Measurements from ENCODE around the gene SAMD5. TPM values are rescaled to one million over a fixed set of nuclear protein-coding genes. Genes with fewer than 3 reads are reported as not detected.

The SAMD5 gene
- total RNA-seq, 1 experiment from 2014 or later, result 6.1 TPM

DNA sequence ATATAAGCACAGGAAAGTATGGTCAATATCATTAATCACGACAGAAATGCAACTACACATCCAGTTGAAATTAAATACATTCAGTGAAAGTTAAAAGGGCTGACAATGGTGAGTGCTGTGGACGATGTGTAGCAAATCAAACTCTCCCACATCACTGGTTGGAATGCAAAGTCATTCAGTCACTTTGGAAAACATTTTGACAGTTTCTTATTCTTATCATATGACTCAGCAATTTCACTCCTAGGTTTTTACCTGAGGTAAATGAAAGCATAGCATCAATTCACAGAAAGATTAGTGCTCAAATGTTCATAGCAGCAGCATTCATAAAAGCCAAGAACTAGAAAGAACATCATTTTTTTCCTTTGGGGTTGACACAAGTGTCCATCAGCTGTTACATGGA lies 28.6 kb upstream of the SAMD5 start:
- no peaks in the 10 kb centered on the region for H3K36me3 ChIP-seq (ENCODE audit: insufficient read depth, low read length, poor library complexity, severe bottlenecking)
- intact Hi-C loops (cut with micrococcal nuclease; ENCODE audit: unreplicated experiment), result no loop called here
- TF ChIP-seq, protein P1, sequence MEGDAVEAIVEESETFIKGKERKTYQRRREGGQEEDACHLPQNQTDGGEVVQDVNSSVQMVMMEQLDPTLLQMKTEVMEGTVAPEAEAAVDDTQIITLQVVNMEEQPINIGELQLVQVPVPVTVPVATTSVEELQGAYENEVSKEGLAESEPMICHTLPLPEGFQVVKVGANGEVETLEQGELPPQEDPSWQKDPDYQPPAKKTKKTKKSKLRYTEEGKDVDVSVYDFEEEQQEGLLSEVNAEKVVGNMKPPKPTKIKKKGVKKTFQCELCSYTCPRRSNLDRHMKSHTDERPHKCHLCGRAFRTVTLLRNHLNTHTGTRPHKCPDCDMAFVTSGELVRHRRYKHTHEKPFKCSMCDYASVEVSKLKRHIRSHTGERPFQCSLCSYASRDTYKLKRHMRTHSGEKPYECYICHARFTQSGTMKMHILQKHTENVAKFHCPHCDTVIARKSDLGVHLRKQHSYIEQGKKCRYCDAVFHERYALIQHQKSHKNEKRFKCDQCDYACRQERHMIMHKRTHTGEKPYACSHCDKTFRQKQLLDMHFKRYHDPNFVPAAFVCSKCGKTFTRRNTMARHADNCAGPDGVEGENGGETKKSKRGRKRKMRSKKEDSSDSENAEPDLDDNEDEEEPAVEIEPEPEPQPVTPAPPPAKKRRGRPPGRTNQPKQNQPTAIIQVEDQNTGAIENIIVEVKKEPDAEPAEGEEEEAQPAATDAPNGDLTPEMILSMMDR (conservative IDR thresholded peaks at IDR 0.05; ENCODE audit: low read depth, low read length), result no peak
- no peak for TF ChIP-seq EZH2 (IDR thresholded peaks at IDR 0.05; ENCODE audit: borderline replicate concordance, low read depth, low read length, poor library complexity, severe bottlenecking)
- DNase-seq (ENCODE audit: low spot score), result no peak
- CTCF ChIA-PET, result no interaction called here
- no peak overlapping the region for H3K4me3 ChIP-seq (ENCODE audit: low read depth, low read length, poor library complexity, severe bottlenecking)
- H3K27me3 ChIP-seq (replicated peaks; ENCODE audit: insufficient read depth, low read depth, low read length, poor library complexity), result no peaks in the 10 kb centered on the region
- BruUV-seq (replicated peaks), result no TSS peak
- H3K4me1 ChIP-seq (ENCODE audit: insufficient read depth, low read length, poor library complexity, severe bottlenecking), result no peaks in the 10 kb centered on the region
- H3K27ac ChIP-seq (ENCODE audit: low read depth, low read length, poor library complexity, severe bottlenecking), result no peak overlapping the region
- no peaks in the 10 kb centered on the region for H3K9me3 ChIP-seq (ENCODE audit: low read depth, low read length, poor library complexity, severe bottlenecking)
- POLR2A ChIA-PET (ENCODE audit: low non-redundant PET), result no interaction called here

DNA sequence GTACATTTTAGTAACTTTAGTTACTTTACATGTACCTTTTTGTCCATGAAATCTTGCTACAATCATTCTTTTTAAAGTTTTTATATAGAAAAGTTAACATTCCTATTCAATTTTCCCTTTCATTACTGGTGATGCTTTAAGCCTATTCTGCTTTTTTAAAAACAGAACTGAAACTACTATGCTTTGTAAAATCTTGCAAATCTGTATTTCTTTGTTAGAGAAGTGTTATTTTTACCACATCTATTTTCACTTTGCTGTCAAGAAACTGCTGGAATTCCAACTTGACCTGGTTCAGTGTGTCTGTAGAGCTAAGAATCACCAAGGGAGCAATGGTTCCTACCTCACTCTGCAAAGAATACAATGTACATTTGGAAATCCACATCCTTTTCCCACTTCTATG lies 21.8 kb upstream of the SAMD5 start:
- H3K9me3 ChIP-seq (ENCODE audit: low read depth, low read length, poor library complexity, severe bottlenecking), result no peaks in the 10 kb centered on the region
- H3K36me3 ChIP-seq (ENCODE audit: insufficient read depth, low read length, poor library complexity, severe bottlenecking), result no peaks in the 10 kb centered on the region
- TF ChIP-seq, protein P1 (conservative IDR thresholded peaks at IDR 0.05; ENCODE audit: low read depth, low read length), result no peak
- TF ChIP-seq EZH2 (IDR thresholded peaks at IDR 0.05; ENCODE audit: borderline replicate concordance, low read depth, low read length, poor library complexity, severe bottlenecking), result no peak
- CTCF ChIA-PET, result no interaction called here
- intact Hi-C loops (cut with micrococcal nuclease; ENCODE audit: unreplicated experiment), result no loop called here
- no peak for DNase-seq (ENCODE audit: low spot score)
- BruUV-seq (replicated peaks), result no TSS peak
- POLR2A ChIA-PET (ENCODE audit: low non-redundant PET), result no interaction called here
- no peaks in the 10 kb centered on the region for H3K4me1 ChIP-seq (ENCODE audit: insufficient read depth, low read length, poor library complexity, severe bottlenecking)
- H3K27ac ChIP-seq (ENCODE audit: low read depth, low read length, poor library complexity, severe bottlenecking), result no peak overlapping the region
- no peaks in the 10 kb centered on the region for H3K27me3 ChIP-seq (replicated peaks; ENCODE audit: insufficient read depth, low read depth, low read length, poor library complexity)
- no peak overlapping the region for H3K4me3 ChIP-seq (ENCODE audit: low read depth, low read length, poor library complexity, severe bottlenecking)

DNA sequence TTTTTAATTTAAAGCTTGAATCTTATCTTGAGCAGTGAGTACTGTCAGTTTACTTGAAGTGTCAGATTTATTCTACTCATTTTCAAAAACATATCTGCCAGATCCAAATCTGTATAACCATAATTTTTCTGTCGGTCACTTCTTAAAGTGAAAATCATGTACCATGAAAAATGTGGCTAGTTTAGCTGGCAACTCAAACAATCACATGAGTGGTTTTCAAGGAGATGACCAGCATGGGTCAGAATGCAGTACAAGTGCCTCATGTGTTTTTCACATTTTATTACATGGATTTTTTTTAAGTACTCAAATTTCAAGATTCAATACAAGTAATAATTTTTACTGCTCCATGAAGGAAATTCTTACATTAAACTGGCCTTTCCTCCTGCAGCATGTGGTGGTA lies 11.0 kb upstream of the SAMD5 start:
- Histone ChIP-seq H3K36me3 (ENCODE audit: insufficient read depth, low read length, poor library complexity, severe bottlenecking) (no peaks in the 10 kb centered on the region), H3K4me3 (ENCODE audit: low read depth, low read length, poor library complexity, severe bottlenecking) (no peak overlapping the region), H3K4me1 (ENCODE audit: insufficient read depth, low read length, poor library complexity, severe bottlenecking) (no peaks in the 10 kb centered on the region), H3K27me3 (replicated peaks; ENCODE audit: insufficient read depth, low read depth, low read length, poor library complexity) (no peaks in the 10 kb centered on the region), H3K27ac (ENCODE audit: low read depth, low read length, poor library complexity, severe bottlenecking) (no peak overlapping the region), H3K9me3 (ENCODE audit: low read depth, low read length, poor library complexity, severe bottlenecking) (peaks cover 11% of the 10 kb centered on the region)
- ChIA-PET POLR2A (ENCODE audit: low non-redundant PET) (interaction anchor here (0.6 kb wide), 1 partner anchor 680 kb away, joined by 3 read pairs; no protein-coding TSS in a partner anchor), CTCF (no interaction called here)
- no TSS peak for BruUV-seq (replicated peaks)
- DNase-seq (ENCODE audit: low spot score), result no peak
- TF ChIP-seq EZH2 (IDR thresholded peaks at IDR 0.05; ENCODE audit: borderline replicate concordance, low read depth, low read length, poor library complexity, severe bottlenecking), result no peak
- TF ChIP-seq, protein P1 (conservative IDR thresholded peaks at IDR 0.05; ENCODE audit: low read depth, low read length), result no peak
- intact Hi-C loops (cut with micrococcal nuclease; ENCODE audit: unreplicated experiment), result no loop called here
